Activated naive CD4-positive, alpha-beta T cell treated with anti-CD3 and anti-CD28 coated beads, Interleukin-2, amount 10 ng/mL, durations not matched to agents 7 days and 5 days (primary cell): ENCODE results near the gene ALK.

Source experiments
- CTCF ChIA-PET: fragments of 350-600 bp; sonication (Branson Sonifier 250); formaldehyde crosslinking; loops from one replicate; lab custom pipeline; 2021; ENCODE audit warnings: antibody characterized with exemption; lab: Charles Lee
- DNase-seq: peaks from one replicate; pipeline ENCODE4 v3.0.0-alpha.2; 2020
- H3K27ac Mint-ChIP-seq: one replicate; pipeline ENCODE4 v1.8.0; 2021; ENCODE audit warnings: mild to moderate bottlenecking, moderate library complexity, mixed read lengths
- H3K27me3 Mint-ChIP-seq: one replicate; pipeline ENCODE4 v1.8.0; 2021; ENCODE audit warnings: mild to moderate bottlenecking, mixed read lengths
- H3K36me3 Mint-ChIP-seq: one replicate; pipeline ENCODE4 v1.8.0; 2021; ENCODE audit warnings: mixed read lengths
- H3K4me1 Mint-ChIP-seq: one replicate; pipeline ENCODE4 v1.8.0; 2021; ENCODE audit warnings: mixed read lengths
- H3K4me3 Mint-ChIP-seq: one replicate; pipeline ENCODE4 v1.8.0; 2021; ENCODE audit warnings: mild to moderate bottlenecking, moderate library complexity, mixed read lengths
- H3K9me3 Mint-ChIP-seq: one replicate; pipeline ENCODE4 v1.8.0; 2021; ENCODE audit warnings: mixed read lengths

Gene ALK

DNA sequence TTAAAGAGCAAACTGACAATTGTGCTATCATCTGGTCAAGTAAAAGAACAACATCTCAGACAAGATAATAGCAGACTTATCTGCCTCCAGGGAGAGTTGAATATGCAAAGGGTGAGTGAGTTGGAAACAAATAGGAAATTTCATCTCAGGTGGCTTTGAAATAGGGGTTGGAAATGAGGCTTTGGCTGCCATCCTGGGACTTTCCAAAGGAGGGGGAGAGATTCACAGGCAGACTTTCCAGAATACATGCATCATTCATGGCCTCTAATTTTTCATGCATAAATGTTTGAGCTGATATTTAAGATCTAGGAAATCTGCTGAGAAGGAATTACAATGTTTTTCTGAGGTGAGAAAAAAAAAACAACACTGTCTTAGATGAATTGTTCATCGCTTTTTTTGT is 300.5 kb downstream of the ALK start:
- CTCF ChIA-PET, result no interaction called here
- Mint-ChIP-seq H3K4me3 (no peak overlapping the region), H3K36me3 (no peaks in the 10 kb centered on the region), H3K9me3 (no peaks in the 10 kb centered on the region), H3K27ac (no peak overlapping the region), H3K4me1 (no peaks in the 10 kb centered on the region), H3K27me3 (peaks cover 4% of the 10 kb centered on the region)
- no peak for DNase-seq

DNA sequence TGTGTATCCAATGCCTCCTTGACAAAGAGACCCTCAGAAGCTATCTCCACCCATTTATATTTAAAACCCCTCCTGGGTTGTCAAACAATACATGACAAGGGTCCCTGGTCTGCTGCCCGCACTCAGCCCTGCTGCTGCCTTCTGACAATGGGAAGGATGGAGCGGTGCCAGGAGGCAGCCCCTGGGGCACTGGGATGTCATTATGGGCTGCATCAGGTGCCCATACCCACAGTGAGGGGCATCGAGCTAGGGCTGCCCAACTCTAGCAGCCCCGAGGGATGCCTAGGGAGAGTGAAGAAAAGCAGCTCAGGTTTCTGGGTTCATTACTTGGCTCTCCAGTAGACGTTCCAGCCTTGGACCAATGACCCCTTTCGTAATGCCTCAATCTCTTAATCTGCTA is 301.7 kb downstream of the ALK start:
- H3K9me3 Mint-ChIP-seq, result no peaks in the 10 kb centered on the region
- H3K27me3 Mint-ChIP-seq, result peaks cover 4% of the 10 kb centered on the region

DNA sequence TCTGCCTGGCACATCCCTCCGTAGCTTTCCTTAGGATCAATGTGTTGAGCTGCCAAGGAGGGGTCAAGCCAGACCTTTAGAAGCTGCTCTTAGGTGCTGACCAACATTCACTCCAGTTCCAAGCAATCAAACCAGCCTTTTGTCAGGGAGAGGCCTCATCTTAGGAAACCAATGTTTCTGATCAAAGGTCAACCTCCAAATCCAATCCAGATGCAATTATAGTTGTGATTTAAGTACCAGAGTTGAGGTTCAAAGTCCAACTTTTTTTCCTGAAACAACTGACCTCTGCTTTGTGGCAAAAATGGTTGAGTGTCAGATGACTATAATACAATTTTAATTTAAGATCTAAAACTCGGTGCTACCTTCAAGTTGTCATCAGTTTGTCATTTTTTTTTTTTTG is 303.4 kb downstream of the ALK start:
- H3K27ac Mint-ChIP-seq, result no peak overlapping the region
- DNase-seq, result no peak
- H3K27me3 Mint-ChIP-seq, result peaks cover 5% of the 10 kb centered on the region
- CTCF ChIA-PET, result no interaction called here
- H3K9me3 Mint-ChIP-seq, result no peaks in the 10 kb centered on the region
- H3K4me3 Mint-ChIP-seq, result no peak overlapping the region
- H3K4me1 Mint-ChIP-seq, result no peaks in the 10 kb centered on the region
- no peaks in the 10 kb centered on the region for H3K36me3 Mint-ChIP-seq

More for the DNA sequence above, 301.7 kb downstream of the ALK start:
- no peak overlapping the region for H3K4me3 Mint-ChIP-seq
- DNase-seq, result no peak
- H3K36me3 Mint-ChIP-seq, result no peaks in the 10 kb centered on the region
- H3K4me1 Mint-ChIP-seq, result no peaks in the 10 kb centered on the region
- no peak overlapping the region for H3K27ac Mint-ChIP-seq
- CTCF ChIA-PET, result no interaction called here

DNA sequence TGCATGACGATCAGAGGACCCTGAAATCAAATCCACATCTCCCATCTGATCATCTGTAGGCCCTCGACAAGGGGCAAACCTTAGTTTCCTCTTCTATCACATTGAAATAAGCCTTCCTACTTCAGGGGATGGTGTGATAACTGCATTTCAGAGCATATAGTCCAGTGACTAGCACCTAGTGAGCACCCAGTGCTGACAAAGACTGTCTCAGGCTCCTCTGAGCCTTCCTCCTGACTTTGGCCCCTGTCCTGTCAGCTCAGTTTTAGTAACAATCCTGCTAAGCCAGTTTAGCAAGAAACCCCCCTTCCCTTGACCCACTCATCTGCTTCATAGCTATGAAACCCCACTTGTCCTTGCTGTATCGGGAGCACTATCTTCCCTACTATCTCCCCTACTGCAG is 304.0 kb downstream of the ALK start:
- no peak overlapping the region for H3K27ac Mint-ChIP-seq
- no peaks in the 10 kb centered on the region for H3K4me1 Mint-ChIP-seq
- no peak for DNase-seq
- H3K9me3 Mint-ChIP-seq, result no peaks in the 10 kb centered on the region
- H3K4me3 Mint-ChIP-seq, result no peak overlapping the region
- no peaks in the 10 kb centered on the region for H3K36me3 Mint-ChIP-seq
- CTCF ChIA-PET, result no interaction called here
- H3K27me3 Mint-ChIP-seq, result peaks cover 5% of the 10 kb centered on the region

DNA sequence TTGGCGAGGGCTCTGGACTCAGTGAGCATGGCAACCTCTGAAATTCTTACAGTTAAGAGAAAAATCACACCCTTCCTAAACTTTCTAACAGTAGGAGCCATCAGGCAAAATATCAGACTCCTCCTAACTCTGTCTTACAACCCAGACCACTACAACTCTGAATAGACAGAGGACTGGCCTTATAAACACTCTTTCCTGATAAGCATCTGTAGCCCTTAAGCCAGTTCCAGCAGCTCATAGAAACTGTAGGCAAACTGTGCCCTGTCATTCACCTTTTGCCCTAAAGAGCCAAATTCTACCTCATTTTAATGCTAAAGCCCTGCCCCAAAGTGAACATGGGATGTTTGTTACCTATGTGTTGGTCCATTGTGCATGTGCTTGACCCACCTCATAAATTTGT is 304.8 kb downstream of the ALK start:
- Mint-ChIP-seq H3K27me3 (peaks cover 5% of the 10 kb centered on the region), H3K9me3 (no peaks in the 10 kb centered on the region), H3K4me3 (no peak overlapping the region), H3K36me3 (no peaks in the 10 kb centered on the region), H3K27ac (no peak overlapping the region), H3K4me1 (no peaks in the 10 kb centered on the region)
- CTCF ChIA-PET, result no interaction called here
- DNase-seq, result no peak

DNA sequence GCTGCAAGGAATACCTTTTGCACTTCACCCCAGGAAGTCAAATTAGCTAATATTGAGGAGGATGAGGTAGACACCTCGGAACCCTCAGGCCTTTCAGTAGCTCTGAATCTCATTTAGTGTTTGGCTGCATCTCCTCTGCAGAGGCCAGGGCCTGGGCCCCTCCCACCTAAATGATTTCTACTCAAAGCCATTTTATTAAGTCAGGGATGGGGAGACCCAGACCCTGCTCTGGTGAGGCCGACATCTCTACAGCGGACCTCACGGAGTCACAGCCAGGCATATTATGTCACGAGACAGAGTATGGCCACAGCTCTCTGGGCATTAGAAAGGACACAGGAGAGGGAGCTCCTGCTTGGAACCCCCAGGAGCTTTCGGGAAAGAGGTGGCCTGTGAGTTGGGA is 305.5 kb downstream of the ALK start:
- DNase-seq, result no peak
- Mint-ChIP-seq H3K36me3 (no peaks in the 10 kb centered on the region), H3K27ac (no peak overlapping the region), H3K27me3 (peaks cover 5% of the 10 kb centered on the region), H3K4me1 (no peaks in the 10 kb centered on the region), H3K9me3 (no peaks in the 10 kb centered on the region), H3K4me3 (no peak overlapping the region)
- CTCF ChIA-PET, result no interaction called here

GRCh38 chr2:29615183-29615582 is 306.2 kb downstream of the ALK start:
- no peaks in the 10 kb centered on the region for H3K9me3 Mint-ChIP-seq
- no peaks in the 10 kb centered on the region for H3K36me3 Mint-ChIP-seq
- CTCF ChIA-PET, result no interaction called here
- no peak overlapping the region for H3K4me3 Mint-ChIP-seq
- no peak overlapping the region for H3K27ac Mint-ChIP-seq
- peaks cover 5% of the 10 kb centered on the region for H3K27me3 Mint-ChIP-seq
- no peaks in the 10 kb centered on the region for H3K4me1 Mint-ChIP-seq
- no peak for DNase-seq

- Mint-ChIP-seq H3K4me1 (no peaks in the 10 kb centered on the region), H3K9me3 (no peaks in the 10 kb centered on the region), H3K27ac (no peak overlapping the region), H3K27me3 (peaks cover 5% of the 10 kb centered on the region), H3K36me3 (no peaks in the 10 kb centered on the region), H3K4me3 (no peak overlapping the region)
- CTCF ChIA-PET, result no interaction called here
- DNase-seq, result no peak
Observed at GRCh38 chr2:29614295-29614830, 307.0 kb downstream of the ALK start.

DNA sequence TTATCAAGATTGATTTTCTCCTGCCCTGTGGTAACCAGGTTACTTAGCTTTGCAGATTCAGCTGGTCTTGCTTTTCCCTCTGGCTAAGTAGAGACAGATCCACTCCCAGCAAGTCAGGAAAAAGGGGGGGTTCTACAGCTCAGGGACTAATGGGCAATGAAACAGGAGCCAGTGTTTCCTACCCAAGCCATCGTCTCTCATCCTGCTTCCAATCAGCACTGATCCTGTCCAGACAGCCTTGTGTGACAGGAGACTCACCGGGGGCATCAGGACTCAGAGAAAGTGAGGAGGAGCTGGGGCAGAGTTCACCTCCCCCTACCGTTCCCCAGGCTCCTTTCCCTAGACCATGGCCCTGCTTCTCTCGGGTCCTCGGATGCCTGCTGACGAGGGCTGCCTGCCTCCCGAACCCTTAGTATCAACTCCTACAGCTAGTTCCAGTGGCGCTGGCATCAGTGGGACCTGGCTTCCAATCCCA is 307.6 kb downstream of the ALK start:
- no peak overlapping the region for H3K4me3 Mint-ChIP-seq
- H3K27me3 Mint-ChIP-seq, result peaks cover 5% of the 10 kb centered on the region
- no peaks in the 10 kb centered on the region for H3K36me3 Mint-ChIP-seq
- DNase-seq, result no peak
- no peaks in the 10 kb centered on the region for H3K9me3 Mint-ChIP-seq
- no peak overlapping the region for H3K27ac Mint-ChIP-seq
- H3K4me1 Mint-ChIP-seq, result no peaks in the 10 kb centered on the region
- CTCF ChIA-PET, result no interaction called here

DNA sequence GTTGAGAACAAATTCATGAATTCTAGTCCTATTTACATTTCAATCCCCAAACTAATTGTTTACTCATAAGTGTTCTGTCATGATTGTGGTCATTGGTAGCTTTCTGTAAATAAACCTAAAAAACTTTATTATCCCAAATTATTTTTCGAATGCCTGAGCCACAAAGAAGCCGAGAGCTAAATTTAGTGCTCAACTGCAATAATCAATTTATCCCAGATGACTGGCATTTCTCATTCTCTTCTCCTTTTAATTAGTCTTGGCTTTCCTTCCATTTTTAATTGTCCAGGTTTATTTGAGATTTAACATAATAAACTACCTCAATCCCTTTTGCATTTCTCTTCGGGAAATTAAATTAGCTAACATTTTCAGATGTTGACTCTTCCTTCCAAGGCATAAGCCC is 308.3 kb downstream of the ALK start:
- CTCF ChIA-PET, result no interaction called here

GRCh38 chr2:29612568-29612967 is 308.8 kb downstream of the ALK start:
- CTCF ChIA-PET, result no interaction called here

More for the DNA sequence above, 308.3 kb downstream of the ALK start:
- Mint-ChIP-seq H3K4me3 (no peak overlapping the region), H3K27ac (no peak overlapping the region), H3K27me3 (peaks cover 5% of the 10 kb centered on the region), H3K36me3 (no peaks in the 10 kb centered on the region), H3K4me1 (no peaks in the 10 kb centered on the region), H3K9me3 (no peaks in the 10 kb centered on the region)
- no peak for DNase-seq

GRCh38 chr2:29611850-29612249 is 309.5 kb downstream of the ALK start:
- CTCF ChIA-PET, result no interaction called here
- no peaks in the 10 kb centered on the region for H3K36me3 Mint-ChIP-seq
- peaks cover 5% of the 10 kb centered on the region for H3K27me3 Mint-ChIP-seq

More at GRCh38 chr2:29612568-29612967, 308.8 kb downstream of the ALK start:
- Mint-ChIP-seq H3K36me3 (no peaks in the 10 kb centered on the region), H3K27me3 (peaks cover 5% of the 10 kb centered on the region), H3K4me1 (no peaks in the 10 kb centered on the region), H3K9me3 (no peaks in the 10 kb centered on the region), H3K4me3 (no peak overlapping the region), H3K27ac (no peak overlapping the region)
- DNase-seq, result no peak

GRCh38 chr2:29611261-29611660 is 310.1 kb downstream of the ALK start:
- Mint-ChIP-seq H3K27ac (no peak overlapping the region), H3K36me3 (no peaks in the 10 kb centered on the region), H3K4me3 (no peak overlapping the region), H3K27me3 (peaks cover 5% of the 10 kb centered on the region), H3K9me3 (no peaks in the 10 kb centered on the region), H3K4me1 (no peaks in the 10 kb centered on the region)
- CTCF ChIA-PET, result no interaction called here
- DNase-seq, result no peak

More at GRCh38 chr2:29611850-29612249, 309.5 kb downstream of the ALK start:
- Mint-ChIP-seq H3K9me3 (no peaks in the 10 kb centered on the region), H3K4me1 (no peaks in the 10 kb centered on the region), H3K27ac (no peak overlapping the region), H3K4me3 (no peak overlapping the region)
- DNase-seq, result no peak

DNA sequence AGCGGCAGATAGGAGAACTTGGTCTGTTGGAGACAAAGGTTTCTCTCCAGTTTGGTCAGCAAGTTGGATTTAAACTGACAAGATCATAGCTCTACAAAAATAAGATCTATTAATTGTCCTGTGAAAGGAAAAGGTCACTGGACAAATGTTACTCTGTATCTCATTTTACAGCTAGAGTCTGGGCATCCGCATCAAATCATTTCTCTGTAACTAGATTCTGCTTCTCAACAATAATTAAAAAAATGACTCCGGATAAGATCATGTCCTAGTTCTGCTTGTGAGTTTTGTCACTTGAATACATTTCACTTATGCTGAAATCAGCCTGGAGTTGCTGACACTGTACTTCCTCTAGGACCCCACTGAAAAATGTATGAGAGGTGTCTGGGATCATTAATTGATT is 310.8 kb downstream of the ALK start:
- no peak overlapping the region for H3K4me3 Mint-ChIP-seq
- H3K4me1 Mint-ChIP-seq, result no peaks in the 10 kb centered on the region
- CTCF ChIA-PET, result no interaction called here
- no peak for DNase-seq
- no peaks in the 10 kb centered on the region for H3K36me3 Mint-ChIP-seq
- H3K27ac Mint-ChIP-seq, result no peak overlapping the region
- no peaks in the 10 kb centered on the region for H3K9me3 Mint-ChIP-seq
- H3K27me3 Mint-ChIP-seq, result peaks cover 5% of the 10 kb centered on the region

GRCh38 chr2:29607038-29607420 is 314.4 kb downstream of the ALK start:
- H3K9me3 Mint-ChIP-seq, result no peaks in the 10 kb centered on the region
- H3K36me3 Mint-ChIP-seq, result no peaks in the 10 kb centered on the region
- DNase-seq, result no peak
- no peak overlapping the region for H3K27ac Mint-ChIP-seq
- H3K27me3 Mint-ChIP-seq, result no peaks in the 10 kb centered on the region
- no peaks in the 10 kb centered on the region for H3K4me1 Mint-ChIP-seq
- H3K4me3 Mint-ChIP-seq, result no peak overlapping the region
- CTCF ChIA-PET, result no interaction called here
